ENCODE data around the gene PRSS27. TPM values are rescaled to one million over a fixed set of nuclear protein-coding genes. Genes with fewer than 3 reads are reported as not detected.

Gene PRSS27
- 1.3 TPM for polyA plus RNA-seq (ENCODE audit: insufficient read length)
- long read RNA-seq, donor 1, partial matches to known transcripts: 0 of 1 reads
- long read RNA-seq, donor 1, other reads (novel, unspliced or antisense): 0 of 1 reads
- long read RNA-seq, donor 2, partial matches to known transcripts: 0 of 1 reads
- long read RNA-seq, donor 2, other reads (novel, unspliced or antisense): 0 of 1 reads
- long read RNA-seq, donor 3: 0 reads
- long read RNA-seq, donor 4: 0 reads
- long read RNA-seq, donor 5, partial matches to known transcripts: 0 of 1 reads
- long read RNA-seq, donor 5, other reads (novel, unspliced or antisense): 0 of 1 reads
- long read RNA-seq, donor 6, partial matches to known transcripts: 0 of 4 reads
- long read RNA-seq, donor 6, other reads (novel, unspliced or antisense): 0 of 4 reads
- long read RNA-seq, donor 7, partial matches to known transcripts: 0 of 2 reads
- long read RNA-seq, donor 7, other reads (novel, unspliced or antisense): 0 of 2 reads
- long read RNA-seq, donor 8: 0 reads

- no peak for DNase-seq
Measured at GRCh38 chr16:2720064-2720457, at the start of gene PRSS27. TSS of gene PRSS27 (minus strand) at chr16:2720224. CDS start at chr16:2720160, 64 bp downstream.

- no peak for DNase-seq
Measured at GRCh38 chr16:2769675-2770056, 49.6 kb upstream of the PRSS27 start.

- no peak for DNase-seq
Measured at GRCh38 chr16:2769100-2769529, 49.1 kb upstream of the PRSS27 start.

- no peak for DNase-seq
Measured at GRCh38 chr16:2768403-2769089, 48.5 kb upstream of the PRSS27 start.

- DNase-seq: no peak
Measured at GRCh38 chr16:2767891-2768290, 47.9 kb upstream of the PRSS27 start.

GRCh38 chr16:2767140-2767731 is 47.2 kb upstream of the PRSS27 start:
- no peak for DNase-seq

- no peak for DNase-seq
Measured at GRCh38 chr16:2766430-2767139, 46.6 kb upstream of the PRSS27 start.

- no peak for DNase-seq
Measured at GRCh38 chr16:2765462-2766404, 45.7 kb upstream of the PRSS27 start.

- no peak for DNase-seq
Measured at GRCh38 chr16:2764718-2765117, 44.7 kb upstream of the PRSS27 start.

- DNase-seq: no peak
Measured at GRCh38 chr16:2763173-2763572, 43.1 kb upstream of the PRSS27 start.

- no peak for DNase-seq
Measured at GRCh38 chr16:2762711-2763110, 42.7 kb upstream of the PRSS27 start.

- no peak for DNase-seq
Measured at GRCh38 chr16:2761886-2762583, 42.0 kb upstream of the PRSS27 start.

- DNase-seq: no peak
Measured at GRCh38 chr16:2761472-2761871, 41.4 kb upstream of the PRSS27 start.

- DNase-seq: no peak
Measured at GRCh38 chr16:2757344-2757743, 37.3 kb upstream of the PRSS27 start.

- DNase-seq: no peak
Measured at GRCh38 chr16:2756288-2757015, 36.4 kb upstream of the PRSS27 start.

- no peak for DNase-seq
Measured at GRCh38 chr16:2755158-2755557, 35.1 kb upstream of the PRSS27 start.

- no peak for DNase-seq
Measured at GRCh38 chr16:2753733-2754020, 33.7 kb upstream of the PRSS27 start.

- DNase-seq: peak; percentile 78
Measured at GRCh38 chr16:2752850-2753732, 33.1 kb upstream of the PRSS27 start.

Measured in left kidney (tissue), 8 donors.